K562 (cell line): Measurements from ENCODE around the gene PLA2G4D. TPM values are rescaled to one million over a fixed set of nuclear protein-coding genes. Genes with fewer than 3 reads are reported as not detected.

Source experiments
- CLOCK ChIP-seq: fragments of 250-450 bp; sonication (Bioruptor Pico); IDR thresholded peaks from 2 replicates; pipeline ENCODE4 v1.4.0; 2020; ENCODE audit warnings: mild to moderate bottlenecking, moderate library complexity, borderline replicate concordance
- FOSL1 ChIP-seq: fragments of 200-800 bp; sonication (Bioruptor generic); conservative IDR thresholded peaks from 2 replicates; pipeline ENCODE4 v1.6.1; 2016; ENCODE audit warnings: missing genetic modification characterization, missing compliant biosample characterization
- L3MBTL2 ChIP-seq: fragments of 450-650 bp; IDR thresholded peaks from 2 replicates; pipeline ENCODE4 v1.6.1; 2016; ENCODE audit warnings: mild to moderate bottlenecking, moderate library complexity
- MAX ChIP-seq: sonication (generic); formaldehyde crosslinking; IDR thresholded peaks from 2 replicates; pipeline ENCODE4 v1.9.0; 2022; ENCODE audit warnings: mild to moderate bottlenecking, missing genetic modification reagents
- MGA ChIP-seq: fragments of 450-650 bp; IDR thresholded peaks from 2 replicates; pipeline ENCODE4 v1.6.1; 2016; ENCODE audit warnings: mild to moderate bottlenecking, moderate library complexity
- PREB ChIP-seq: sonication (generic); formaldehyde crosslinking; IDR thresholded peaks from 2 replicates; pipeline ENCODE4 v1.8.1; 2023; ENCODE audit warnings: mild to moderate bottlenecking, missing genetic modification reagents
- ZNF143 ChIP-seq: sonication (generic); formaldehyde crosslinking; IDR thresholded peaks from 2 replicates; pipeline ENCODE4 v1.9.0; 2022; ENCODE audit warnings: mild to moderate bottlenecking, missing genetic modification reagents
- ZNF280B ChIP-seq: fragments of 250-450 bp; sonication (Bioruptor Pico); IDR thresholded peaks from 2 replicates; pipeline ENCODE4 v1.5.1; 2021; ENCODE audit warnings: mild to moderate bottlenecking
- polyA plus RNA-seq, 8 experiments: library from polyadenylated mRNA; depleted of rRNA in 4 of 8; stranded (reverse) in 5 of 8; unstranded in 3 of 8; fragments of >200 nt; fragmentation: Nextera tagmentation in 2 of 8; fragmentation: Illumina TruSeq in 1 of 8; extraction: Ambion mirVana in 2 of 8; extraction: Trizol in 1 of 8; gene quantifications; 2 replicates each; pipeline versions ENCODE4 v1.2.1 to v1.2.3, GENCODE V29; 2011 to 2014; ENCODE audit warnings: inconsistent platforms in 1 of 8, missing spikeins in 1 of 8
- total RNA-seq, 7 experiments: library from RNA; depleted of rRNA in 6 of 7; stranded (reverse); fragments of >200 nt in 6 of 7; fragmentation: Illumina TruSeq in 2 of 7; extraction: Trizol in 2 of 7; gene quantifications; 2 replicates each; pipeline versions ENCODE4 v1.2.1 to v1.2.3, GENCODE V29; 2011 to 2021; ENCODE audit warnings: low replicate concordance in 1 of 7

Gene PLA2G4D
- total and polyA plus RNA-seq, 9 of the 15 experiments (the other 6 are each of a cell fraction or from before 2014, with no cell fraction given): 0.04 TPM; not detected in 8

- TF ChIP-seq CLOCK (no peak), L3MBTL2 (0 out of 2 replicates have a peak, but pooled peaks have one; percentile 16), MGA (peak; percentile 18; the same call in 1 of the 2 replicates), ZNF280B (CRISPR knock-in tag) (no peak), MAX (CRISPR knock-in tag) (0 out of 2 replicates have a peak, but pooled peaks have one; percentile 39), FOSL1 (tag) (0 out of 2 replicates have a peak, but pooled peaks have one; percentile 14), PREB (CRISPR knock-in tag) (no peak), ZNF143 (CRISPR knock-in tag) (no peak)
Measured at GRCh38 chr15:42100021-42100800, 5.8 kb upstream of the PLA2G4D start (continued).
